ENCODE measurements around the gene CNTNAP2.
"Not testable (repeated sequence)": the region's sequence is repeated elsewhere in the genome, so short reads cannot be mapped to it uniquely, and the experiment has no call there.

CNTNAP2 gene

DNA sequence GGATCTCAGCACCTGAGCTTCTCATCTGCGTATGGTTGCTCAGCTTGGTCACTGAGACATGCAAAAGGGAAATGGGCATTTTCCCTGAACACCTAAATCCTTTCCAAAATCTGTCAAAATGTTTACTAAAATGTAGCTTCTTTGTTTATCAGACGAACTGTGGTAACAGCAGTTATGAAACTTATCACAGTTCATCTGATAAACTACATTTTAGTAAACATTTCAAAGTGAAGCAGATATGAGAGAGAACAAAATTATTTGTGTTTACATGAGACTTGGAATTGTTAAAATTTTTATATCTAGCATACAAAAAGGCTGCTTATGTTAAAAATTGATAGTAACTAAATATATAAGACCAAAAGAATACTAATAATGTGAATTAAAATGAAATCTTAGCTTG lies 1900.5 kb downstream of the CNTNAP2 start:
- DNase-seq, result no peak

DNA sequence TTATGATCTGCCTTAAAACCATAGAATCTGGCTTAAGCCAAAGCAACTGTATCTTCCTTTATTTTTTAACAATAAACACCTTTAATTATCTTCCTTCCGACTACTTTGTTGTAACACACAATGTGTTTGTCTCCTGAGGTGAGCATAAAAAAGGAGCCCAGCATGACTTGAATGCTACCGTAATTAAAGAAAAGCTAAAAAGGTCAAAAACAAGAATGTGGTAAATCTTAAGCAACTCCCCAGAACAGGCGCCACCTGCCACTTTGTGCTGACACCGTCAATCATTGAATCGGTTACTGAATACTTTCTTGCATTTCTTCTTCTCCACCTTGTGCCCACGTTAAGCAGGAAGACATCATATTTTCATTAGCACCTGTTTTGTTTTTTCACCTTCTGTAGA lies 1904.1 kb downstream of the CNTNAP2 start:
- DNase-seq, result no peak

DNA sequence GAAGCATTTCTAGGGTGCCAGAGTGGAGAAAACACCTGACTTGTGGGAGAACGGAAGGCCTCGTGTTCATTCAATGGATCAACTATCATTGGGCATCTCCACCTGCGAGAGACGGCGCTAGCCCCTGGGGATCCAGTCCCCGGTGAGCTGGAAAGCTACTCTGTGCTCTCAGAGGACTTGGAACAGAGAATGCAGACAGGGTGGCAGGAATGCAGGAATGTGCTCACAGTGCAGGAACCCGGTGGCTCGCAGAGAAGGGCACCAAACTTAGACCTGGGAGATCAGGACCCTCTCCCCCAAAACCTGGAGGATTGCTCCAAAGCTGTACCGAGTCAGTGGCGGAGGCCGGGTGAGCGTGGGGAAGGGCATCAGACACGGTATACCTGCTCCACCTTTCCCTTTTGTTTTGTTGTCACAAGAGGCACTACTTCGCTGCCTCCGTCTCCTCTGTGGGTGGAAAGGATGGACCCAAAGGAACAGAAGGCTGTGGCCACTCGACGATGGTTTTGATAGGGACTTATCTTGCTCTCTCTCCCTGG lies 1905.0 kb downstream of the CNTNAP2 start:
- no peak for DNase-seq

- DNase-seq, result no peak
Measured at GRCh38 chr7:148022832-148023231, 1906.2 kb downstream of the CNTNAP2 start.

DNA sequence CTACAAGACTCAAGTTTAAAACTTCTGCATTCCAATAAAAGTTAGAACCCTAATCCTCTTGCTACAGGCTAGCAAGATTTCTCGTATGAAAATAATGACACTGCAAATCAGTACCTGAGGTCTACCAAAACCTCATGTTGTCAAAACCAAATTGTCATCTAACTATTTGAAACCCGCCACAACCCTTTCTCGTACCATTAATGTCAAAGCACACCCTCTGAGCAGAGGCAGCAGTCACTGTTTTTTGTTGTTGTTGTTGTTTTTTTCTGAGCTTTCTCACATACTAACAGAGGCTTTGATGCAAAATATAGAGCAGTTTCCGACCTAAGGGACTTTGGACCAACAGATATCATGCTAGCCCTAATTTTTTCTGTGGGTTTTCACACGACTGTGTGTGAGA lies 1910.1 kb downstream of the CNTNAP2 start:
- no peak for DNase-seq

DNA sequence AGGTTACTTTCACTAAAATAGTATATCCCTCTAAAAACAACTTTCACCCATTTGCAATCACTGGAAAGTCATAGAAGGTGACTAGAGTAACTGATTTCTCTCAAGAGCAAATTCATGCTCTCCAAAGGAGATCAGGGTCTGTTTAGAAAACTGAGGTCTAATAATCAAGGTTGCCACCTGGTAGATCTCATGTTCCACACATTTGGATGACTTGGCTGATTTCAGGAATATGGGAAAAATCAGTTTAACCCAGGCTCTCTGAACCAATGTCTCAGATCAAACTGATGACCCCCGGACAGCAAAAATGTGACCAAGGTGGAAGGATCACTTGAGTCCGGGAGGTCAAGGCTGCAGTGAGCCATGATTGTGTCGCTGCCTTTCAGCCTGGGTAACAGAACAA lies 1911.6 kb downstream of the CNTNAP2 start:
- DNase-seq, result no peak

GRCh38 chr7:148031019-148031418 lies 1914.4 kb downstream of the CNTNAP2 start:
- DNase-seq, result no peak

DNA sequence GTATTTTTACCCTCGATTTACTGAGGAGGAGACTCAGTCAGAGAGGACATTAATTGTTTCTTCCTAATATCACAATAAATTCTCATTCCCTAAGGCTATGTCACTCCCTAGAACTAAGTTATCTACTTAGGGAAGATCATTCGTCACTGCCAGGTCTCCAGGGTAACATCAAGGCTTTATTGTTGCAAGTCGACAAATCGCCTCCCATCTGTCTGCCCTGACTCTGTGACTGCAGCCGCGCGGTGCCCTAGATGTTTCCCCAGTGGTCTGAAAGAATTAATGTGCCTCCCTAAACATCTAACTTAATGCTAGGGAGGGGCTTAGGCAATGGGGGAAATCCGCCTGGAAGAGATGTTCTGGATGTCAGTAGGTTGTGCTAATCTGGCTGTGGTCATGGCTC lies 1915.2 kb downstream of the CNTNAP2 start:
- DNase-seq, result no peak

DNA sequence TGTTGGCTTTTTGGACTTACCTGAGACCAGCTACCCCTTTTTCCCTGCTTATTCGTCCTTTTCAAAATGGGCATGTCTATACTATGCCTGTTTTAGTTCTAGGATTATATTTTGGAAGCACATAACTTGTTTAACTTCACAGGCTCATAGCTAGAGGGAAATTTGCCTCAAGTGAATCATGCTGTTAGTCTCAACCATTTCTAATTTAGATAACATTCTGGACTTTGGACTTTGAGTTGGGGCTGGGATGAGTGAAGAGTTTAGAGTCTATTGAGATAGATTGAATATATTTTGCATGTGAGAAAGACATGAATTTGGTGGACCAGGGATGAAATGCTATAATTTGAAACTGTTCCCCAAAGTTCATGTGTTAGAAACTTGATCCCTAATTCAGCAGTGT lies 1919.3 kb downstream of the CNTNAP2 start:
- no peak for DNase-seq

GRCh38 chr7:148037044-148037443 lies 1920.4 kb downstream of the CNTNAP2 start:
- DNase-seq, result no peak

DNA sequence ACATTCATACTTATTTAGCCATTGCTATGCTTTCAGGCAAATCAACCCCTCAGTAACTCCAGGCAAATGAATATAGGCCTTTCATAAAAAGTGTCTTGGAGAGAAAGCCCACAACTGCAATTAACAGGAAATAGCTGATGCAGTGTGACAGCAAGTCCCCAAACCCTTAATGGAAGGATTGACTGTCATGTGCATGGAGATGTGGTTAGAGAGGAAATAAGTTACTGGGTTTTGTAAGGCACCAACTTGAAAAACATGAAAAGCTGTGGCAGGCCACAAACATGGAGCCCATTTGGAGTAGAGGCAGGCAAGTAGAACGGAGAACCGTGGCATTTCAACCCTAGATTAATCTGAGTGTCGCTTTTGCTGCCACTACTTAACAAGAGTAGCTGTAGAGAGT lies 1924.6 kb downstream of the CNTNAP2 start:
- no peak for DNase-seq

GRCh38 chr7:148042935-148043631 lies 1926.5 kb downstream of the CNTNAP2 start:
- DNase-seq, result no peak

DNA sequence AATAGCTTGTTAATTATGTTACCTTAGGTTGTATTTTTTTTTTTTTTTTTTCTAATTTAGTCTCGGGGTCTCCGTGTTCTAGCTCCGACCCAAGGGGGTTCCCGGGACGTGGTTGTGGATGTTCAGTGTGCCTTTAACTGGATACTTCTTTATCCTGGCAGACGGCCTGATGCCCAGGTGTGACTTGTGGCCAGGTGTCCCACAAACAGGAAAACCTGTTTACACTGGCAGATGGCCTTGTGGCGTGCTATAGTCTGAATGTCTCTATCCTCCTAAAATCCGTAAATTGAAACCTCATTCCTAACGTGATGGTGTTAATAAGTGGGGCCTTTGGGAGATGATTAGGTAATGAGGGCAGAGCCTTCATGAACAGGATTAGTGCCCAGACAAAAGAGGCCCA lies 1927.6 kb downstream of the CNTNAP2 start:
- DNase-seq, result no peak

DNA sequence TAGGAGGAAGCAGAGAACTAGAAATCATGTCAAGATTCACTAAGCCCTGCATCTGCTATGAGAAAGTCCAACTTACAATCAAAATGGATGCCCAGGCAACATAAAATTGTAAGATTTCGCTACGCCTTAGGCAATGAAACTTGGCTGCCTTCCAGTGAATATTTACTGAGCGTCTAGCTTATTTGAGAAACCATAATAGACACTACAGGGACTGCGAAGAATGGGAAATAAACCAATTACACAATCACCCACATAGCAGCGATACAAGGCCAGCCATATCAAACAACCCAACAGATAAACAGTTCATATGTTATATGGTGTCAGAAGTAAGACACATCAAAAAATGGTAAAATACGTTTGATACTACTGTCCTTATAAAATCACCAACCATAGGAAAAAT lies 1928.9 kb downstream of the CNTNAP2 start:
- no peak for DNase-seq

- no peak for DNase-seq
Measured at GRCh38 chr7:148049068-148049467, 1932.5 kb downstream of the CNTNAP2 start.

GRCh38 chr7:148050492-148051158 lies 1934.0 kb downstream of the CNTNAP2 start:
- DNase-seq, result no peak

DNA sequence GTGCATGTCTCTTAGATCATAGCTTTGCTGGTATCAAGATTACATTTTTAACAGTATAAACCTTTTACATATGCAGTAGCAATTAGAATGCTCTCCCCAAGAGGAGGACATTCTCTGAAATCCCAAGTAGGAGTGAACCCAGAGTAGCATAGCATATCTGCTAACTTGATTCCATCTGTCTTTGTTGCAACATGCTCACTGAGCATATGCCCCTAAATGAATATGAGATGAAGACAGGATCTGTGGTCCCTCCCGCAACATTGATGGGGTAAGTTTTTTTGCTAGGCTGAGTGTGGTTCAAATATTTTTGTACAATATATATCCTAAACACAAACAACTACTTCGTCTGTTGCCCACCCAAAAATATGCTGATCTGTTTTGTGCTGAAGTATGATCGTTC lies 1939.8 kb downstream of the CNTNAP2 start:
- DNase-seq, result no peak

GRCh38 chr7:148058092-148058491 lies 1941.5 kb downstream of the CNTNAP2 start:
- no peak for DNase-seq

- no peak for DNase-seq
Measured at GRCh38 chr7:148058753-148059152, 1942.2 kb downstream of the CNTNAP2 start.

DNA sequence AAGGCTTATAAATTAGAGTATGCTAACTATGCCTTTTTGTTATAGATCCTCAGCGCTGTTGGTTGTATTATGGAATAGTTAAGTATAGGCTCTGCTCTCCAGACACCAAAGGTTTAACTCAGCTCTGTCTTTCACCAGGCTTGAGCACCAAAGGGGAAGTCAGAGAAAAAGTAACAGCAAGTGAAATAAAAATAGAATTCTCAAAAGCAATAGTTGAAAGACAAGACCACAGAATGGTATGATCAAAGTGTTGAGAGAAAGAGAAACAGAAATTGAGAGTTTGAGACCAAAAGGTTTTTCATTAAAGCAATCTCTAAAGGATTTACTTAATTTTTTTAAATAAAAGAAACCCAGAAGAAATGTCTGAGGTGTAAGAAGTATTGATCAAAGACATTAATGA lies 1944.1 kb downstream of the CNTNAP2 start:
- no peak for DNase-seq

DNA sequence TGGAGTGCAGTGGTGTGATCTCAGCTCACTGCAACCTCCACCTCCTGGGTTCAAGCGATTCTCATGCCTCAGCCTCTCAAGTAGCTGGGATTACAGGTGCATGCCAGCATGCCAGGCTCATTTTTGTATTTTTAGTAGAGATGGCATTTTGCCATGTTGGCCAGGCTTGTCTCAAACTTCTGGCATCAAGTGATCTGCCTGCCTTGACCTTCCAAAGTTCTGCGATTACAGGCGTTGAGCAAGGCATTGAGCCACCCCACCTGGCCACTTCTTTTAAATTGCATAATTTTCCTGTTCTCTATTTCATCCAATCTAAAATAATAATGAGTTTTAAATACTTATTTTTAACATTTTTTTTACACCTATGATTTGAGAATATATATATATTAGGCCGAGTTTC lies 1961.5 kb downstream of the CNTNAP2 start:
- not testable (repeated sequence) for DNase-seq

DNA sequence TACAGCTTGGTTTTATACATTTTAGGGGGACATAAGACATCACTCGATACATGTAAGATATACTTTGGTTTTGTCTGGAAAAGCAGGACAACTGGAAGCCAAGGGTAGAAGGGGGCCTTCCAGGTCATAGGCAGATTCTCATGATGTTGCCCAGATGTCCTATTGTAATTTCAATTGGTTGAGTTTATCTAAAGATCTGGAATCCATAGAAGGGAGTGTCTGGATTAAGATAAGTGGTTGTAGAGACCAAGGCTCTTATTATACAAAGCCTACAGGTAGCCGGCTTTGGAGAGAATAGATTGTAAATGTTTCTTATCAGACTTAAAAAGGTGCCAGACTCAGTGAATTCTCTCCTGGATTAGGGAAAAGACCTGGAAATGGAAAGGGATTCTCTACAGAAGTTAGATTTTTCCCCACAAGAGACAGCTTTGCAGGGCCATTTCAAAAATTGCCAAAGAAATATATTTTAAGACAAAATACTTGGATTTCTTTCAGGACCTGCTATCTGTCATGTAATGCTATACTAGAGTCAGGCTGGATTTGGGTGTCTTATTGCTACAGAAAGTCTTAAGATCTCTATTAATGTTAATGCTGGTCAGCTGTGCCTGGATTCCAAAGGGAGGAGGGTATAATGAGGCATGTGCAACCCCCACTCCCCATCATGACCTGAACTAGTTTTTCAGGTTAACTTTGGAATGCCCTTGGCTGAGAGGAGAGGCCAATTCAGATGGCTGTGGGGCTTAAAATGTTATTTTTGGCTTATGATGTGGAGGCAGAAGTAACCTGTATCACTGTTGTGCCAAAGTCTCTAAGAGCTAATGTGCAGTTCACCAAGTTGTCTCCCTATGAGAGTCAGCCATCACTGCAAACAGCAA lies 1962.8 kb downstream of the CNTNAP2 start:
- no peak for DNase-seq

GRCh38 chr7:148083448-148083847 lies 1966.8 kb downstream of the CNTNAP2 start:
- DNase-seq, result no peak

- DNase-seq, result no peak
Measured at GRCh38 chr7:148084138-148084537, 1967.5 kb downstream of the CNTNAP2 start.
